Liver (tissue), 3 donors: Measurements from ENCODE around the gene SNAP25.

Experiments
- FOXA1 ChIP-seq: IDR thresholded peaks from 2 replicates; pipeline ENCODE4 v1.6.1; 2016; ENCODE audit warnings: antibody characterized with exemption
- GABPA ChIP-seq, 2 donors: IDR thresholded peaks in 1 of 2; conservative IDR thresholded peaks in 1 of 2; 2 replicates each; pipeline ENCODE4 v1.6.1; 2016; ENCODE audit warnings: antibody characterized with exemption in 2 of 2, mild to moderate bottlenecking in 1 of 2, moderate library complexity in 1 of 2
- HNF4G ChIP-seq: IDR thresholded peaks from 2 replicates; pipeline ENCODE4 v1.6.1; 2016; ENCODE audit warnings: antibody characterized with exemption
- NR2F2 ChIP-seq: IDR thresholded peaks from 2 replicates; pipeline ENCODE4 v1.6.1; 2016; ENCODE audit warnings: antibody characterized with exemption
- RAD21 ChIP-seq, 2 donors: IDR thresholded peaks; 2 replicates each; pipeline ENCODE4 v1.6.1; 2016; ENCODE audit warnings: antibody characterized with exemption in 2 of 2, mild to moderate bottlenecking in 2 of 2
- RXRA ChIP-seq, 2 donors: IDR thresholded peaks; 2 replicates each; pipeline ENCODE4 v1.6.1; 2017 to 2018; ENCODE audit warnings: antibody characterized with exemption in 2 of 2, mild to moderate bottlenecking in 1 of 2
- TF ChIP-seq, protein P1 (sequence below): fragments of 150-350 bp; IDR thresholded peaks from 2 replicates; pipeline ENCODE4 v1.5.1; 2017; ENCODE audit warnings: improper control_type of control experiment, low read depth, low read length; ENCODE audit not compliant: missing input control
- TF ChIP-seq, protein P2 (sequence below): IDR thresholded peaks from 2 replicates; pipeline ENCODE4 v1.6.1; 2016; ENCODE audit warnings: antibody characterized with exemption, mild to moderate bottlenecking
- TF ChIP-seq, protein P3 (sequence below): IDR thresholded peaks from 2 replicates; pipeline ENCODE4 v1.6.1; 2016; ENCODE audit warnings: antibody characterized with exemption
- TF ChIP-seq, protein P4 (sequence below): IDR thresholded peaks from 2 replicates; pipeline ENCODE4 v1.6.1; 2016; ENCODE audit warnings: antibody characterized with exemption
- donor health status: healthy.
- donor health status: healthy.

DNA sequence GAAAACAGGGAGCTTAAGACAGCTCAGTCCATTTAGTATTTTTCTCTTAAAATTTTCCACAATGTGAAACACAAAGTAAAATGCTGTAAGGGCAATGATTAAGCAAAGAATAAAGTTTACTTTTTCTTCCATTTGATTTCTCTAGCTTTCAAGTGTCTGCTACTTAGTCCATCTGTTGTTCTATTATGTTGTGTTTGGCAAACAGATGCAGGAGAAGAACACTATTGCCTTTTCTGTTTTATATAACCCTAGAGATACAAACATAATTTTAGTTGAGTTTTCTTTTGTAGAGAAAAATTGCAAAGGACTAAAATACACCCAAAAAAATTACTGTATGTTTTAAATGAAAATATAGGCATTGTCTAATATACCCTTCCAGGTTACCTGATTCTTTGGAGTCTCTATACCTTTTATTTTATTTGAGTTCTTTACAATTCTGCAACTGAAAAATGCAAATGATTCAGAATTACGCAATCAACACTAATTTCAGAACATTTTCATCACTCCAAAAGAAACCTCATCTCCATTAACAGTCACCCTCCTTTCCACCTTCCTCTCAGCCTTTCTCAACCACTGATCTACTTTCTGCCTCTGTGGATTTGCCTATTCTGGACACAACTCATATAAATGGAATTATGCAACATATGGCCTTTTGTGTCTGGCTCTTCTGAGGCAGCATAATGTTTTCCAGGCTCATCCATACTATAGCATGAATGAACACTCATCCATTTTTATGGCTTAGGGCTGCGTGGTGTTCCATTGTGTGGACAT lies 118.5 kb downstream of the SNAP25 start:
- TF ChIP-seq, protein P1, sequence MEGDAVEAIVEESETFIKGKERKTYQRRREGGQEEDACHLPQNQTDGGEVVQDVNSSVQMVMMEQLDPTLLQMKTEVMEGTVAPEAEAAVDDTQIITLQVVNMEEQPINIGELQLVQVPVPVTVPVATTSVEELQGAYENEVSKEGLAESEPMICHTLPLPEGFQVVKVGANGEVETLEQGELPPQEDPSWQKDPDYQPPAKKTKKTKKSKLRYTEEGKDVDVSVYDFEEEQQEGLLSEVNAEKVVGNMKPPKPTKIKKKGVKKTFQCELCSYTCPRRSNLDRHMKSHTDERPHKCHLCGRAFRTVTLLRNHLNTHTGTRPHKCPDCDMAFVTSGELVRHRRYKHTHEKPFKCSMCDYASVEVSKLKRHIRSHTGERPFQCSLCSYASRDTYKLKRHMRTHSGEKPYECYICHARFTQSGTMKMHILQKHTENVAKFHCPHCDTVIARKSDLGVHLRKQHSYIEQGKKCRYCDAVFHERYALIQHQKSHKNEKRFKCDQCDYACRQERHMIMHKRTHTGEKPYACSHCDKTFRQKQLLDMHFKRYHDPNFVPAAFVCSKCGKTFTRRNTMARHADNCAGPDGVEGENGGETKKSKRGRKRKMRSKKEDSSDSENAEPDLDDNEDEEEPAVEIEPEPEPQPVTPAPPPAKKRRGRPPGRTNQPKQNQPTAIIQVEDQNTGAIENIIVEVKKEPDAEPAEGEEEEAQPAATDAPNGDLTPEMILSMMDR = no peak
- no peak for TF ChIP-seq RXRA (IDR thresholded peaks at IDR 0.05)
- TF ChIP-seq, protein P2, sequence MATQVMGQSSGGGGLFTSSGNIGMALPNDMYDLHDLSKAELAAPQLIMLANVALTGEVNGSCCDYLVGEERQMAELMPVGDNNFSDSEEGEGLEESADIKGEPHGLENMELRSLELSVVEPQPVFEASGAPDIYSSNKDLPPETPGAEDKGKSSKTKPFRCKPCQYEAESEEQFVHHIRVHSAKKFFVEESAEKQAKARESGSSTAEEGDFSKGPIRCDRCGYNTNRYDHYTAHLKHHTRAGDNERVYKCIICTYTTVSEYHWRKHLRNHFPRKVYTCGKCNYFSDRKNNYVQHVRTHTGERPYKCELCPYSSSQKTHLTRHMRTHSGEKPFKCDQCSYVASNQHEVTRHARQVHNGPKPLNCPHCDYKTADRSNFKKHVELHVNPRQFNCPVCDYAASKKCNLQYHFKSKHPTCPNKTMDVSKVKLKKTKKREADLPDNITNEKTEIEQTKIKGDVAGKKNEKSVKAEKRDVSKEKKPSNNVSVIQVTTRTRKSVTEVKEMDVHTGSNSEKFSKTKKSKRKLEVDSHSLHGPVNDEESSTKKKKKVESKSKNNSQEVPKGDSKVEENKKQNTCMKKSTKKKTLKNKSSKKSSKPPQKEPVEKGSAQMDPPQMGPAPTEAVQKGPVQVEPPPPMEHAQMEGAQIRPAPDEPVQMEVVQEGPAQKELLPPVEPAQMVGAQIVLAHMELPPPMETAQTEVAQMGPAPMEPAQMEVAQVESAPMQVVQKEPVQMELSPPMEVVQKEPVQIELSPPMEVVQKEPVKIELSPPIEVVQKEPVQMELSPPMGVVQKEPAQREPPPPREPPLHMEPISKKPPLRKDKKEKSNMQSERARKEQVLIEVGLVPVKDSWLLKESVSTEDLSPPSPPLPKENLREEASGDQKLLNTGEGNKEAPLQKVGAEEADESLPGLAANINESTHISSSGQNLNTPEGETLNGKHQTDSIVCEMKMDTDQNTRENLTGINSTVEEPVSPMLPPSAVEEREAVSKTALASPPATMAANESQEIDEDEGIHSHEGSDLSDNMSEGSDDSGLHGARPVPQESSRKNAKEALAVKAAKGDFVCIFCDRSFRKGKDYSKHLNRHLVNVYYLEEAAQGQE = no peak
- no peak for TF ChIP-seq RAD21 (IDR thresholded peaks at IDR 0.05)
- no peak for TF ChIP-seq HNF4G
- TF ChIP-seq FOXA1 = no peak
- TF ChIP-seq, protein P3, sequence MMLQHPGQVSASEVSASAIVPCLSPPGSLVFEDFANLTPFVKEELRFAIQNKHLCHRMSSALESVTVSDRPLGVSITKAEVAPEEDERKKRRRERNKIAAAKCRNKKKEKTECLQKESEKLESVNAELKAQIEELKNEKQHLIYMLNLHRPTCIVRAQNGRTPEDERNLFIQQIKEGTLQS = no peak
- no peak for TF ChIP-seq GABPA (IDR thresholded peaks at IDR 0.05 in 1 of 2, conservative IDR thresholded peaks at IDR 0.05 in 1 of 2)
- no peak for TF ChIP-seq NR2F2
- TF ChIP-seq, protein P4, sequence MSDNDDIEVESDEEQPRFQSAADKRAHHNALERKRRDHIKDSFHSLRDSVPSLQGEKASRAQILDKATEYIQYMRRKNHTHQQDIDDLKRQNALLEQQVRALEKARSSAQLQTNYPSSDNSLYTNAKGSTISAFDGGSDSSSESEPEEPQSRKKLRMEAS = no peak
